ENCODE data around the gene STK33.
A peak's percentile ranks its signal among the peaks of the same experiment; 100 is the strongest.

The STK33 gene

GRCh38 chr11:8603696-8604077 is 9.7 kb upstream of the STK33 start:
- no peak for DNase-seq (ENCODE audit: low read depth)

GRCh38 chr11:8601376-8602133 is 7.5 kb upstream of the STK33 start:
- no peak for DNase-seq (ENCODE audit: low read depth)

GRCh38 chr11:8598506-8598905 is 4.5 kb upstream of the STK33 start:
- DNase-seq (ENCODE audit: low read depth), result no peak

- DNase-seq (ENCODE audit: low read depth), result peak; percentile 38
Measured at GRCh38 chr11:8597182-8597581, 3.2 kb upstream of the STK33 start.

GRCh38 chr11:8596504-8597046 is 2.5 kb upstream of the STK33 start:
- DNase-seq (ENCODE audit: low read depth), result no peak

GRCh38 chr11:8593455-8593854 is 573 bp downstream of the STK33 start:
- no peak for DNase-seq (ENCODE audit: low read depth)

- DNase-seq (ENCODE audit: low read depth), result no peak
Measured at GRCh38 chr11:8587915-8588314, 6.1 kb downstream of the STK33 start.

- DNase-seq (ENCODE audit: low read depth), result peak; percentile 18
Measured at GRCh38 chr11:8586805-8587204, 7.2 kb downstream of the STK33 start.

GRCh38 chr11:8586184-8586583 is 7.8 kb downstream of the STK33 start:
- DNase-seq (ENCODE audit: low read depth), result no peak

- DNase-seq (ENCODE audit: low read depth), result no peak
Measured at GRCh38 chr11:8584511-8584910, 9.5 kb downstream of the STK33 start.

- peak; percentile 46 for DNase-seq (ENCODE audit: low read depth)
Measured at GRCh38 chr11:8584082-8584481, 9.9 kb downstream of the STK33 start.

GRCh38 chr11:8581300-8581699 is 12.7 kb downstream of the STK33 start:
- no peak for DNase-seq (ENCODE audit: low read depth)

- DNase-seq (ENCODE audit: low read depth), result peak; percentile 40
Measured at GRCh38 chr11:8577791-8578581, 16.0 kb downstream of the STK33 start.

GRCh38 chr11:8574798-8575197 is 19.2 kb downstream of the STK33 start:
- DNase-seq (ENCODE audit: low read depth), result no peak

GRCh38 chr11:8573777-8574176 is 20.3 kb downstream of the STK33 start:
- DNase-seq (ENCODE audit: low read depth), result no peak

GRCh38 chr11:8567602-8568198 is 26.3 kb downstream of the STK33 start:
- peak; percentile 58 for DNase-seq (ENCODE audit: low read depth)

GRCh38 chr11:8566613-8567210 is 27.3 kb downstream of the STK33 start:
- peak; percentile 62 for DNase-seq (ENCODE audit: low read depth)

- no peak for DNase-seq (ENCODE audit: low read depth)
Measured at GRCh38 chr11:8564526-8564925, 29.5 kb downstream of the STK33 start.

GRCh38 chr11:8561461-8561860 is 32.6 kb downstream of the STK33 start:
- no peak for DNase-seq (ENCODE audit: low read depth)

GRCh38 chr11:8558436-8558835 is 35.6 kb downstream of the STK33 start:
- no peak for DNase-seq (ENCODE audit: low read depth)

- no peak for DNase-seq (ENCODE audit: low read depth)
Measured at GRCh38 chr11:8545698-8546366, 48.2 kb downstream of the STK33 start.

GRCh38 chr11:8544807-8545206 is 49.2 kb downstream of the STK33 start:
- no peak for DNase-seq (ENCODE audit: low read depth)
